H1 (cell line): ENCODE measurements around the gene MARK1. TPM values are rescaled to one million over a fixed set of nuclear protein-coding genes. Genes with fewer than 3 reads are reported as not detected.

Source experiments
- HDAC6 ChIP-seq: IDR thresholded peaks from one replicate; pipeline ENCODE4 v1.7.1; 2012; ENCODE audit warnings: low read depth, mild to moderate bottlenecking, inconsistent platforms, low read length, moderate library complexity
- KDM5A ChIP-seq: fragments of 200-600 bp; IDR thresholded peaks from 2 replicates; pipeline ENCODE4 v1.7.1; 2012; ENCODE audit warnings: mild to moderate bottlenecking, low read length, inconsistent platforms, mixed read lengths
- MAFK ChIP-seq: IDR thresholded peaks from 2 replicates; pipeline ENCODE4 v1.6.1; 2012; ENCODE audit warnings: low read depth, mild to moderate bottlenecking, improper control_type of control experiment, low read length
- POLR2AphosphoS5 ChIP-seq: IDR thresholded peaks from 2 replicates; pipeline ENCODE4 v1.6.1; 2011; ENCODE audit warnings: low read depth, low read length
- SIRT6 ChIP-seq: IDR thresholded peaks from one replicate; pipeline ENCODE4 v1.7.1; 2012; ENCODE audit warnings: low read length, inconsistent platforms
- SP4 ChIP-seq: IDR thresholded peaks from 2 replicates; pipeline ENCODE4 v1.6.1; 2012; ENCODE audit warnings: low read length, inconsistent platforms
- SUZ12 ChIP-seq: fragments of 200-600 bp; sonication (generic); IDR thresholded peaks from 2 replicates; pipeline ENCODE4 v1.6.1; 2012; ENCODE audit warnings: mild to moderate bottlenecking, inconsistent platforms, low read length, moderate library complexity, mixed read lengths
- TAF1 ChIP-seq: IDR thresholded peaks from 2 replicates; pipeline ENCODE4 v1.6.1; 2011; ENCODE audit warnings: mild to moderate bottlenecking, low read depth, low read length
- TBP ChIP-seq: IDR thresholded peaks from 2 replicates; pipeline ENCODE4 v1.6.1; 2011; ENCODE audit warnings: low read depth, low read length, improper control_type of control experiment
- USF2 ChIP-seq: IDR thresholded peaks from 2 replicates; pipeline ENCODE4 v1.6.1; 2011; ENCODE audit warnings: low read length, improper control_type of control experiment
- polyA plus RNA-seq, 7 experiments: library from polyadenylated mRNA; depleted of rRNA in 3 of 7; stranded (reverse) in 5 of 7; unstranded in 2 of 7; fragments of >200 nt in 5 of 7; fragments of 200-250 nt in 2 of 7; gene quantifications; 1 replicate in 5 of 7; 2 replicates in 1 of 7; 4 replicates in 1 of 7; pipeline versions ENCODE4 v1.2.1 to v1.2.3, GENCODE V29; 2011 to 2013; ENCODE audit warnings: missing spikeins in 2 of 7, mixed read lengths in 2 of 7
- total RNA-seq: library from RNA; stranded (reverse); fragmentation: NEBNext Ultra II Directional; extraction: Animal tissue kit (Norgen Biotek cat#: 25700); gene quantifications from 2 replicates; pipeline ENCODE4 v1.2.1, GENCODE V29; 2021
- TF ChIP-seq, protein P1 (sequence below): fragments of 300-600 bp; sonication (generic); IDR thresholded peaks from 2 replicates; pipeline ENCODE4 v1.7.1; 2012; ENCODE audit warnings: low read length, moderate library complexity, mild to moderate bottlenecking, inconsistent platforms; ENCODE audit not compliant: insufficient replicate concordance

The MARK1 gene
- total and polyA plus RNA-seq, 2 of the 8 experiments (the other 6 are each of a cell fraction or from before 2014, with no cell fraction given) = 5.5 to 20.5 TPM

- TF ChIP-seq, protein P1, sequence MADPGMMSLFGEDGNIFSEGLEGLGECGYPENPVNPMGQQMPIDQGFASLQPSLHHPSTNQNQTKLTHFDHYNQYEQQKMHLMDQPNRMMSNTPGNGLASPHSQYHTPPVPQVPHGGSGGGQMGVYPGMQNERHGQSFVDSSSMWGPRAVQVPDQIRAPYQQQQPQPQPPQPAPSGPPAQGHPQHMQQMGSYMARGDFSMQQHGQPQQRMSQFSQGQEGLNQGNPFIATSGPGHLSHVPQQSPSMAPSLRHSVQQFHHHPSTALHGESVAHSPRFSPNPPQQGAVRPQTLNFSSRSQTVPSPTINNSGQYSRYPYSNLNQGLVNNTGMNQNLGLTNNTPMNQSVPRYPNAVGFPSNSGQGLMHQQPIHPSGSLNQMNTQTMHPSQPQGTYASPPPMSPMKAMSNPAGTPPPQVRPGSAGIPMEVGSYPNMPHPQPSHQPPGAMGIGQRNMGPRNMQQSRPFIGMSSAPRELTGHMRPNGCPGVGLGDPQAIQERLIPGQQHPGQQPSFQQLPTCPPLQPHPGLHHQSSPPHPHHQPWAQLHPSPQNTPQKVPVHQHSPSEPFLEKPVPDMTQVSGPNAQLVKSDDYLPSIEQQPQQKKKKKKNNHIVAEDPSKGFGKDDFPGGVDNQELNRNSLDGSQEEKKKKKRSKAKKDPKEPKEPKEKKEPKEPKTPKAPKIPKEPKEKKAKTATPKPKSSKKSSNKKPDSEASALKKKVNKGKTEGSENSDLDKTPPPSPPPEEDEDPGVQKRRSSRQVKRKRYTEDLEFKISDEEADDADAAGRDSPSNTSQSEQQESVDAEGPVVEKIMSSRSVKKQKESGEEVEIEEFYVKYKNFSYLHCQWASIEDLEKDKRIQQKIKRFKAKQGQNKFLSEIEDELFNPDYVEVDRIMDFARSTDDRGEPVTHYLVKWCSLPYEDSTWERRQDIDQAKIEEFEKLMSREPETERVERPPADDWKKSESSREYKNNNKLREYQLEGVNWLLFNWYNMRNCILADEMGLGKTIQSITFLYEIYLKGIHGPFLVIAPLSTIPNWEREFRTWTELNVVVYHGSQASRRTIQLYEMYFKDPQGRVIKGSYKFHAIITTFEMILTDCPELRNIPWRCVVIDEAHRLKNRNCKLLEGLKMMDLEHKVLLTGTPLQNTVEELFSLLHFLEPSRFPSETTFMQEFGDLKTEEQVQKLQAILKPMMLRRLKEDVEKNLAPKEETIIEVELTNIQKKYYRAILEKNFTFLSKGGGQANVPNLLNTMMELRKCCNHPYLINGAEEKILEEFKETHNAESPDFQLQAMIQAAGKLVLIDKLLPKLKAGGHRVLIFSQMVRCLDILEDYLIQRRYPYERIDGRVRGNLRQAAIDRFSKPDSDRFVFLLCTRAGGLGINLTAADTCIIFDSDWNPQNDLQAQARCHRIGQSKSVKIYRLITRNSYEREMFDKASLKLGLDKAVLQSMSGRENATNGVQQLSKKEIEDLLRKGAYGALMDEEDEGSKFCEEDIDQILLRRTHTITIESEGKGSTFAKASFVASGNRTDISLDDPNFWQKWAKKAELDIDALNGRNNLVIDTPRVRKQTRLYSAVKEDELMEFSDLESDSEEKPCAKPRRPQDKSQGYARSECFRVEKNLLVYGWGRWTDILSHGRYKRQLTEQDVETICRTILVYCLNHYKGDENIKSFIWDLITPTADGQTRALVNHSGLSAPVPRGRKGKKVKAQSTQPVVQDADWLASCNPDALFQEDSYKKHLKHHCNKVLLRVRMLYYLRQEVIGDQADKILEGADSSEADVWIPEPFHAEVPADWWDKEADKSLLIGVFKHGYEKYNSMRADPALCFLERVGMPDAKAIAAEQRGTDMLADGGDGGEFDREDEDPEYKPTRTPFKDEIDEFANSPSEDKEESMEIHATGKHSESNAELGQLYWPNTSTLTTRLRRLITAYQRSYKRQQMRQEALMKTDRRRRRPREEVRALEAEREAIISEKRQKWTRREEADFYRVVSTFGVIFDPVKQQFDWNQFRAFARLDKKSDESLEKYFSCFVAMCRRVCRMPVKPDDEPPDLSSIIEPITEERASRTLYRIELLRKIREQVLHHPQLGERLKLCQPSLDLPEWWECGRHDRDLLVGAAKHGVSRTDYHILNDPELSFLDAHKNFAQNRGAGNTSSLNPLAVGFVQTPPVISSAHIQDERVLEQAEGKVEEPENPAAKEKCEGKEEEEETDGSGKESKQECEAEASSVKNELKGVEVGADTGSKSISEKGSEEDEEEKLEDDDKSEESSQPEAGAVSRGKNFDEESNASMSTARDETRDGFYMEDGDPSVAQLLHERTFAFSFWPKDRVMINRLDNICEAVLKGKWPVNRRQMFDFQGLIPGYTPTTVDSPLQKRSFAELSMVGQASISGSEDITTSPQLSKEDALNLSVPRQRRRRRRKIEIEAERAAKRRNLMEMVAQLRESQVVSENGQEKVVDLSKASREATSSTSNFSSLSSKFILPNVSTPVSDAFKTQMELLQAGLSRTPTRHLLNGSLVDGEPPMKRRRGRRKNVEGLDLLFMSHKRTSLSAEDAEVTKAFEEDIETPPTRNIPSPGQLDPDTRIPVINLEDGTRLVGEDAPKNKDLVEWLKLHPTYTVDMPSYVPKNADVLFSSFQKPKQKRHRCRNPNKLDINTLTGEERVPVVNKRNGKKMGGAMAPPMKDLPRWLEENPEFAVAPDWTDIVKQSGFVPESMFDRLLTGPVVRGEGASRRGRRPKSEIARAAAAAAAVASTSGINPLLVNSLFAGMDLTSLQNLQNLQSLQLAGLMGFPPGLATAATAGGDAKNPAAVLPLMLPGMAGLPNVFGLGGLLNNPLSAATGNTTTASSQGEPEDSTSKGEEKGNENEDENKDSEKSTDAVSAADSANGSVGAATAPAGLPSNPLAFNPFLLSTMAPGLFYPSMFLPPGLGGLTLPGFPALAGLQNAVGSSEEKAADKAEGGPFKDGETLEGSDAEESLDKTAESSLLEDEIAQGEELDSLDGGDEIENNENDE = no peak
- TF ChIP-seq POLR2AphosphoS5 (no peak), SIRT6 (no peak), SP4 (no peak), SUZ12 (no peak), TAF1 (no peak), MAFK (no peak), KDM5A (no peak), USF2 (no peak), TBP (no peak), HDAC6 (no peak)
Observed at GRCh38 chr1:220696226-220696862, 168.4 kb downstream of the MARK1 start (continued).
